A549 (cell line): ENCODE results near the gene FZD4.

ENCODE experiments used
- CHD4 ChIP-seq: fragments of 200-600 bp; sonication (generic); IDR thresholded peaks from 2 replicates; pipeline ENCODE4 v1.6.1; 2016; ENCODE audit warnings: antibody characterized with exemption, mild to moderate bottlenecking, borderline replicate concordance
- CTCF ChIP-seq: fragments of >200 bp; sonication (Bioruptor Twin); formaldehyde crosslinking; IDR thresholded peaks from 3 replicates; pipeline ENCODE4 v1.5.1; 2016
- ELK1 ChIP-seq: fragments of 150-350 bp; IDR thresholded peaks from 2 replicates; pipeline ENCODE4 v1.6.1; 2014; ENCODE audit warnings: low read depth, mild to moderate bottlenecking, low read length
- EP300 ChIP-seq, 2 experiments: fragments of >200 bp; sonication (Bioruptor Twin); formaldehyde crosslinking; IDR thresholded peaks; 2 replicates in 1 of 2; 3 replicates in 1 of 2; pipeline ENCODE4 v1.6.1; 2016 to 2017
- HOXA7 ChIP-seq: fragments of 250-450 bp; sonication (Bioruptor Pico); IDR thresholded peaks from 2 replicates; pipeline ENCODE4 v1.5.0; 2020; ENCODE audit warnings: mild to moderate bottlenecking, moderate library complexity
- HOXB13 ChIP-seq: fragments of 250-450 bp; sonication (Bioruptor Pico); IDR thresholded peaks from 2 replicates; pipeline ENCODE4 v1.5.0; 2020; ENCODE audit warnings: low read depth, mild to moderate bottlenecking, moderate library complexity
- JUN ChIP-seq, 2 experiments: fragments of >200 bp; sonication (Bioruptor Twin); formaldehyde crosslinking; IDR thresholded peaks; 2 replicates in 1 of 2; 3 replicates in 1 of 2; pipeline ENCODE4 v1.6.1; 2016 to 2017
- MAX ChIP-seq: IDR thresholded peaks from 2 replicates; pipeline ENCODE4 v1.6.1; 2012
- MAZ ChIP-seq: fragments of 150-350 bp; IDR thresholded peaks from 2 replicates; pipeline ENCODE4 v1.6.1; 2014; ENCODE audit warnings: antibody characterized with exemption, low read depth, low read length, borderline replicate concordance

GRCh38 chr11:86983021-86983488 is 27.9 kb upstream of the FZD4 start:
- TF ChIP-seq CTCF (no peak), MAZ (no peak), JUN (IDR thresholded peaks at IDR 0.05) (no peak), EP300 (IDR thresholded peaks at IDR 0.05) (no peak), CHD4 (no peak), HOXB13 (CRISPR knock-in tag) (no peak), MAX (no peak), ELK1 (no peak), HOXA7 (CRISPR knock-in tag) (no peak)
